K562 (cell line): Measurements from ENCODE around the gene FRMD5. TPM values are rescaled to one million over a fixed set of nuclear protein-coding genes. Genes with fewer than 3 reads are reported as not detected.

Source experiments
- GABPB2 ChIP-seq: fragments of 250-450 bp; sonication (Bioruptor Pico); conservative IDR thresholded peaks from 2 replicates; pipeline ENCODE4 v1.5.1; 2021; ENCODE audit warnings: mild to moderate bottlenecking
- NCOA2 ChIP-seq, 2 experiments: fragments of 450-650 bp; IDR thresholded peaks; 2 replicates each; pipeline ENCODE4 v1.6.1; 2018; ENCODE audit warnings: mild to moderate bottlenecking in 2 of 2, moderate library complexity in 1 of 2; ENCODE audit not compliant: partially characterized antibody in 2 of 2
- ZNF24 ChIP-seq: fragments of 450-650 bp; IDR thresholded peaks from 2 replicates; pipeline ENCODE4 v1.6.1; 2016
- polyA plus RNA-seq, 8 experiments: library from polyadenylated mRNA; depleted of rRNA in 4 of 8; stranded (reverse) in 5 of 8; unstranded in 3 of 8; fragments of >200 nt; fragmentation: Nextera tagmentation in 2 of 8; fragmentation: Illumina TruSeq in 1 of 8; extraction: Ambion mirVana in 2 of 8; extraction: Trizol in 1 of 8; gene quantifications; 2 replicates each; pipeline versions ENCODE4 v1.2.1 to v1.2.3, GENCODE V29; 2011 to 2014; ENCODE audit warnings: inconsistent platforms in 1 of 8, missing spikeins in 1 of 8
- total RNA-seq, 7 experiments: library from RNA; depleted of rRNA in 6 of 7; stranded (reverse); fragments of >200 nt in 6 of 7; fragmentation: Illumina TruSeq in 2 of 7; extraction: Trizol in 2 of 7; gene quantifications; 2 replicates each; pipeline versions ENCODE4 v1.2.1 to v1.2.3, GENCODE V29; 2011 to 2021; ENCODE audit warnings: low replicate concordance in 1 of 7
- TF ChIP-seq, protein P1 (sequence below): fragments of 450-650 bp; IDR thresholded peaks from 2 replicates; pipeline ENCODE4 v1.6.1; 2016; ENCODE audit warnings: low read depth

The FRMD5 gene
- total and polyA plus RNA-seq, 9 of the 15 experiments (the other 6 are each of a cell fraction or from before 2014, with no cell fraction given) = 0.13 to 0.38 TPM; not detected in 7

DNA sequence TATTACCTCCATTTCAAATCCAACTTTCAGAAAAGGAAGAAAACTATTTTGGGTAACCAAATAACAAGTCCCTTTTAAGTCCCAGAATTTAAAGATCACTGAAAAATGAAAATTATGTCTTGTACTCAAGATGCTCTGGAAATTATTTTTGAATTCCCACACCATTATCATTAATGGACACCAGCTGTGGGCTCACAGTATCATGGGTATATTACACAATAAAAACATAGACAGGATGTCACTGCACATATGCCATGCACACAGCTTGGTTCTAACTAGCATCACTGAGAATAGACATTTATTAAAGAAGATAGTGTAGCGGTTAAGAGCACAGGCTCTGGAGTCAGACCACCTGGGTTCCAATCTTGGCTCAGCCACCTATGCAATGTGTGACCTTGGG, 130.4 kb downstream of the FRMD5 start (continued):
- TF ChIP-seq, protein P1, sequence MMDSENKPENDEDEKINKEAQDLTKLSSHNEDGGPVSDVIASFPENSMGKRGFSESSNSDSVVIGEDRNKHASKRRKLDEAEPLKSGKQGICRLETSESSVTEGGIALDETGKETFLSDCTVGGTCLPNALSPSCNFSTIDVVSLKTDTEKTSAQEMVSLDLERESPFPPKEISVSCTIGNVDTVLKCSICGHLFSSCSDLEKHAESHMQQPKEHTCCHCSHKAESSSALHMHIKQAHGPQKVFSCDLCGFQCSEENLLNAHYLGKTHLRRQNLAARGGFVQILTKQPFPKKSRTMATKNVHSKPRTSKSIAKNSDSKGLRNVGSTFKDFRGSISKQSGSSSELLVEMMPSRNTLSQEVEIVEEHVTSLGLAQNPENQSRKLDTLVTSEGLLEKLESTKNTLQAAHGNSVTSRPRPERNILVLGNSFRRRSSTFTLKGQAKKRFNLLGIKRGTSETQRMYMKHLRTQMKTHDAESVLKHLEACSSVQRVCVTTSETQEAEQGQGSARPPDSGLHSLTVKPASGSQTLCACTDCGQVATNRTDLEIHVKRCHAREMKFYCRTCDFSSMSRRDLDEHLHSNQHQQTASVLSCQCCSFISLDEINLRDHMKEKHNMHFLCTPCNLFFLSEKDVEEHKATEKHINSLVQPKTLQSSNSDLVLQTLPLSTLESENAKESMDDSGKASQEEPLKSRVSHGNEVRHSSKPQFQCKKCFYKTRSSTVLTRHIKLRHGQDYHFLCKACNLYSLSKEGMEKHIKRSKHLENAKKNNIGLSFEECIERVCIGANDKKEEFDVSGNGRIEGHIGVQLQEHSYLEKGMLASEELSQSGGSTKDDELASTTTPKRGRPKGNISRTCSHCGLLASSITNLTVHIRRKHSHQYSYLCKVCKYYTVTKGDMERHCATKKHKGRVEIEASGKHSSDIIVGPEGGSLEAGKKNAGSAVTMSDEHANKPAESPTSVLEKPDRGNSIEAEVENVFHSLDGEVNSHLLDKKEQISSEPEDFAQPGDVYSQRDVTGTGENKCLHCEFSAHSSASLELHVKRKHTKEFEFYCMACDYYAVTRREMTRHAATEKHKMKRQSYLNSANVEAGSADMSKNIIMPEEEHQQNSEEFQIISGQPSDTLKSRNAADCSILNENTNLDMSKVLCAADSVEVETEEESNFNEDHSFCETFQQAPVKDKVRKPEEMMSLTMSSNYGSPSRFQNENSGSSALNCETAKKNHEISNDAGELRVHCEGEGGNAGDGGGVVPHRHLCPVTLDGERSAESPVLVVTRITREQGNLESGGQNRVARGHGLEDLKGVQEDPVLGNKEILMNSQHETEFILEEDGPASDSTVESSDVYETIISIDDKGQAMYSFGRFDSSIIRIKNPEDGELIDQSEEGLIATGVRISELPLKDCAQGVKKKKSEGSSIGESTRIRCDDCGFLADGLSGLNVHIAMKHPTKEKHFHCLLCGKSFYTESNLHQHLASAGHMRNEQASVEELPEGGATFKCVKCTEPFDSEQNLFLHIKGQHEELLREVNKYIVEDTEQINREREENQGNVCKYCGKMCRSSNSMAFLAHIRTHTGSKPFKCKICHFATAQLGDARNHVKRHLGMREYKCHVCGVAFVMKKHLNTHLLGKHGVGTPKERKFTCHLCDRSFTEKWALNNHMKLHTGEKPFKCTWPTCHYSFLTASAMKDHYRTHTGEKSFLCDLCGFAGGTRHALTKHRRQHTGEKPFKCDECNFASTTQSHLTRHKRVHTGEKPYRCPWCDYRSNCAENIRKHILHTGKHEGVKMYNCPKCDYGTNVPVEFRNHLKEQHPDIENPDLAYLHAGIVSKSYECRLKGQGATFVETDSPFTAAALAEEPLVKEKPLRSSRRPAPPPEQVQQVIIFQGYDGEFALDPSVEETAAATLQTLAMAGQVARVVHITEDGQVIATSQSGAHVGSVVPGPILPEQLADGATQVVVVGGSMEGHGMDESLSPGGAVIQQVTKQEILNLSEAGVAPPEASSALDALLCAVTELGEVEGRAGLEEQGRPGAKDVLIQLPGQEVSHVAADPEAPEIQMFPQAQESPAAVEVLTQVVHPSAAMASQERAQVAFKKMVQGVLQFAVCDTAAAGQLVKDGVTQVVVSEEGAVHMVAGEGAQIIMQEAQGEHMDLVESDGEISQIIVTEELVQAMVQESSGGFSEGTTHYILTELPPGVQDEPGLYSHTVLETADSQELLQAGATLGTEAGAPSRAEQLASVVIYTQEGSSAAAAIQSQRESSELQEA = no peak
- TF ChIP-seq GABPB2 (CRISPR knock-in tag) = no peak
- TF ChIP-seq ZNF24 = no peak
- no peak for TF ChIP-seq NCOA2 (IDR thresholded peaks at IDR 0.05; ENCODE audit: partially characterized antibody in 2 of 2)
